Neural cell (in vitro differentiated cells): ENCODE results near the gene TADA2B.

Experiments
- CTCF ChIP-seq: fragments of 450-650 bp; IDR thresholded peaks from 2 replicates; pipeline ENCODE4 v1.5.1; 2014; ENCODE audit warnings: antibody characterized with exemption, mild to moderate bottlenecking, moderate library complexity; ENCODE audit not compliant: poor library complexity, severe bottlenecking
- EP300 ChIP-seq: fragments of 450-650 bp; conservative IDR thresholded peaks from 2 replicates; pipeline ENCODE4 v1.6.1; 2014; ENCODE audit warnings: antibody characterized with exemption, mild to moderate bottlenecking, moderate library complexity; ENCODE audit not compliant: poor library complexity, severe bottlenecking
- EZH2 ChIP-seq: fragments of 200-600, 300-800 bp; shearing (Covaris generic), sonication (generic); IDR thresholded peaks from 2 replicates; pipeline ENCODE4 v1.6.1; 2014; ENCODE audit warnings: antibody characterized with exemption, low read length, borderline replicate concordance, mild to moderate bottlenecking; ENCODE audit not compliant: insufficient read depth, poor library complexity, severe bottlenecking
- POLR2AphosphoS5 ChIP-seq: IDR thresholded peaks from 2 replicates; pipeline ENCODE4 v1.6.1; 2012
- RAD21 ChIP-seq: fragments of 450-650 bp; conservative IDR thresholded peaks from 2 replicates; pipeline ENCODE4 v1.6.1; 2014; ENCODE audit warnings: antibody characterized with exemption, mild to moderate bottlenecking, moderate library complexity
- REST ChIP-seq: IDR thresholded peaks from 2 replicates; pipeline ENCODE4 v1.6.1; 2012; ENCODE audit warnings: borderline replicate concordance

- TF ChIP-seq EZH2, result no peak
- no peak for TF ChIP-seq CTCF
- no peak for TF ChIP-seq EP300
- no peak for TF ChIP-seq REST
- TF ChIP-seq POLR2AphosphoS5, result no peak
- no peak for TF ChIP-seq RAD21
Observed at GRCh38 chr4:7060346-7061150, 17.4 kb downstream of the TADA2B start.
